Transverse colon (tissue), 4 donors: ENCODE data around the gene DAGLB. TPM values are rescaled to one million over a fixed set of nuclear protein-coding genes. Genes with fewer than 3 reads are reported as not detected.
"Not testable (repeated sequence)": the region's sequence is repeated elsewhere in the genome, so short reads cannot be mapped to it uniquely, and the experiment has no call there.

Source experiments
- DNase-seq: peaks from one replicate; pipeline ENCODE4 v3.0.0-alpha.2; 2019
- H3K27ac ChIP-seq, 4 donors: fragments of 200-600 bp; sonication (generic); 2 replicates each; pipeline ENCODE4 v1.5.1; 2016 to 2018; ENCODE audit warnings: inconsistent platforms in 4 of 4
- H3K27me3 ChIP-seq: fragments of 200-600 bp; sonication (generic); 2 replicates; pipeline ENCODE4 v1.5.1; 2017; ENCODE audit warnings: inconsistent platforms
- H3K36me3 ChIP-seq, 4 donors: fragments of 200-600 bp; sonication (generic); 2 replicates each; pipeline ENCODE4 v1.5.1; 2017 to 2019; ENCODE audit warnings: inconsistent platforms in 4 of 4
- H3K4me1 ChIP-seq, 4 donors: fragments of 200-600 bp; sonication (generic); 2 replicates each; pipeline ENCODE4 v1.5.1; 2017 to 2020; ENCODE audit warnings: inconsistent platforms in 4 of 4
- H3K4me3 ChIP-seq, 4 donors: fragments of 200-600 bp; sonication (generic); 1 replicate in 1 of 4; 2 replicates in 3 of 4; pipeline versions ENCODE4 v1.5.1 to v1.6.1; 2017 to 2019; ENCODE audit warnings: inconsistent platforms in 4 of 4
- H3K9me3 ChIP-seq, 2 donors: fragments of 200-600 bp; sonication (generic); 2 replicates each; pipeline ENCODE4 v1.5.1; 2017 to 2019; ENCODE audit warnings: inconsistent platforms in 2 of 2
- EP300 ChIP-seq: sonication (generic); formaldehyde crosslinking; IDR thresholded peaks from one replicate; pipeline ENCODE4 v1.6.1; 2017; ENCODE audit warnings: antibody characterized with exemption, low read depth
- POLR2A ChIP-seq: fragments of 450-650 bp; IDR thresholded peaks from one replicate; pipeline ENCODE4 v1.6.1; 2016; ENCODE audit warnings: antibody characterized with exemption, mild to moderate bottlenecking, moderate library complexity
- POLR2AphosphoS5 ChIP-seq, 3 donors: sonication (generic); formaldehyde crosslinking; IDR thresholded peaks; one replicate each; pipeline ENCODE4 v1.6.1; 2016; ENCODE audit warnings: antibody characterized with exemption in 3 of 3
- whole genome bisulfite sequencing, 2 donors: methylation state at CpG; one replicate each; pipeline ENCODE4 v1.1.5; 2018; ENCODE audit warnings: low coverage in 1 of 2; 5-methylcytosine and 5-hydroxymethylcytosine counted together
- in situ Hi-C, 4 donors: fragments of 200-750 bp; cut with MboI; loops; one replicate each; pipeline versions ENCODE4 v1.15.0 to v1.15.1; 2017; ENCODE audit warnings: low sequenced_read_pairs in 3 of 4, low pct_ligation_motif_present in 1 of 4, low pct_unique_long_range_greater_than_20kb in 1 of 4
- intact Hi-C: fragments of 100-400 bp; cut with DNase I; formaldehyde crosslinking; loops from one replicate; pipeline ENCODE4 v1.15.1; 2023; ENCODE audit warnings: low total_unique reads
- total RNA-seq, 4 donors: library from RNA; depleted of rRNA; stranded (reverse); fragments of >200 nt; gene quantifications; one replicate each; pipeline ENCODE4 v1.1.0, GENCODE V29; 2016
- TF ChIP-seq, protein P1 (sequence below), 5 experiments: fragments of 200-600 bp in 3 of 5; fragments of 450-650 bp in 2 of 5; sonication (generic) in 3 of 5; IDR thresholded peaks; 1 replicate in 2 of 5; 2 replicates in 3 of 5; pipeline ENCODE4 v1.5.1; 2016 to 2017; ENCODE audit warnings: antibody characterized with exemption in 5 of 5, inconsistent platforms in 3 of 5, mild to moderate bottlenecking in 2 of 5, moderate library complexity in 1 of 5

DAGLB gene
- total RNA-seq, 4 donors from 2014 or later: 5.2 to 59.1 (median 24.3) TPM

- Histone ChIP-seq H3K4me1 (peaks cover 17 to 80% (median 57%) of the 10 kb centered on the region in 4 donors), H3K9me3 (no peaks in the 10 kb centered on the region), H3K36me3 (peaks cover 0 to 17% (median 7%) of the 10 kb centered on the region in 4 donors), H3K27me3 (no peaks in the 10 kb centered on the region), H3K4me3 (no peak overlapping the region), H3K27ac (peak overlapping the region; percentile 73 to 98 (median 84))
- DNase-seq: no peak
- intact Hi-C loops (no loop called here), in situ Hi-C loops (no loop called here)
- TF ChIP-seq, protein P1, sequence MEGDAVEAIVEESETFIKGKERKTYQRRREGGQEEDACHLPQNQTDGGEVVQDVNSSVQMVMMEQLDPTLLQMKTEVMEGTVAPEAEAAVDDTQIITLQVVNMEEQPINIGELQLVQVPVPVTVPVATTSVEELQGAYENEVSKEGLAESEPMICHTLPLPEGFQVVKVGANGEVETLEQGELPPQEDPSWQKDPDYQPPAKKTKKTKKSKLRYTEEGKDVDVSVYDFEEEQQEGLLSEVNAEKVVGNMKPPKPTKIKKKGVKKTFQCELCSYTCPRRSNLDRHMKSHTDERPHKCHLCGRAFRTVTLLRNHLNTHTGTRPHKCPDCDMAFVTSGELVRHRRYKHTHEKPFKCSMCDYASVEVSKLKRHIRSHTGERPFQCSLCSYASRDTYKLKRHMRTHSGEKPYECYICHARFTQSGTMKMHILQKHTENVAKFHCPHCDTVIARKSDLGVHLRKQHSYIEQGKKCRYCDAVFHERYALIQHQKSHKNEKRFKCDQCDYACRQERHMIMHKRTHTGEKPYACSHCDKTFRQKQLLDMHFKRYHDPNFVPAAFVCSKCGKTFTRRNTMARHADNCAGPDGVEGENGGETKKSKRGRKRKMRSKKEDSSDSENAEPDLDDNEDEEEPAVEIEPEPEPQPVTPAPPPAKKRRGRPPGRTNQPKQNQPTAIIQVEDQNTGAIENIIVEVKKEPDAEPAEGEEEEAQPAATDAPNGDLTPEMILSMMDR (IDR thresholded peaks at IDR 0.05): no peak
- TF ChIP-seq POLR2A (no peak), POLR2AphosphoS5 (IDR thresholded peaks at IDR 0.05) (no peak), EP300 (no peak)
- 61 to 77% methylated on average over 3 to 4 of the region's 4 CpGs for WGBS, 2 donors
Observed at GRCh38 chr7:6385909-6386560, 61.7 kb downstream of the DAGLB start.

DNA sequence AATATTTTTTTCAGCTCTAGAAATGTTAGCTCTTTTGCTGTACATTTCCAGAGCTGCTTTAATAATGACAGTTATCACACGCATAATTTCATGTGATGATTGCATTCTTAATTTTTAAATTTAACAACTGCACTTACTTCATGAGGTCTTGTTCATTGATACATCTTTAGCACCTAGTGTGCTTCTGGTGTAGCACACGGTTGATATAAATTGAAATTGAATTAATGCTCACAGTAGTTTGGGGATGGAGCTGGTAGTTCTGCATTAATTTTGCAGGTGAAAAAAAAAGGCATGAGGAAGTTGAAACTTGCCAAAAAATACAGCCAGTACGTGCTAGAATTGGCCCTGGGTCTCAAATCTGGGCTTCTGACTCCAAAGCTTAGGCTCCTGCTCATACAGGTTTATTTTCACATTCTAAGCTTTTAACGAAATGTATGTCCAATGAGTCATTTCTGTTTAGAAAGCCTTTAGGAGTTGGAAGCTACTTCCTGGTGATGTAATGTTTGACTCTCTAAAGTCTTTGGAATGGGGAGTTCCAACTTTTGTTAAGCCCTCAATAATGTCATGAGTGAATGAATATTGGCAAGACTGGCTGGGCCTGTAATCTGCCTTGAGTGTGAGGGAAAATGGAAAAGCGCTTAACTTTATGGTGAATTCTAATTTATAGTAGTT lies 62.5 kb downstream of the DAGLB start:
- WGBS, 2 donors: 30 to 35% methylated on average over 5 of the region's 5 CpGs
- Histone ChIP-seq H3K9me3 (no peaks in the 10 kb centered on the region), H3K27ac (peak overlapping the region; percentile 73 to 98 (median 84)), H3K36me3 (peaks cover 0 to 16% (median 7%) of the 10 kb centered on the region in 4 donors), H3K4me1 (peaks cover 24 to 80% (median 62%) of the 10 kb centered on the region in 4 donors), H3K4me3 (peak overlapping the region in 1 of 4 donors; percentile 1), H3K27me3 (no peaks in the 10 kb centered on the region)
- intact Hi-C loops: no loop called here
- TF ChIP-seq POLR2AphosphoS5 (IDR thresholded peaks at IDR 0.05) (peak in 2 of 3 donors; percentile 47 to 66), EP300 (no peak)
- DNase-seq: no peak
- in situ Hi-C loops: no loop called here

- in situ Hi-C loops: no loop called here
- peak in 2 of 3 donors; percentile 55 to 61 for TF ChIP-seq POLR2AphosphoS5 (IDR thresholded peaks at IDR 0.05)
- no peak for TF ChIP-seq POLR2A
- Histone ChIP-seq H3K9me3 (no peaks in the 10 kb centered on the region), H3K27ac (peak overlapping the region; percentile 73 to 98 (median 84)), H3K27me3 (no peaks in the 10 kb centered on the region), H3K4me1 (peaks cover 29 to 82% (median 71%) of the 10 kb centered on the region in 4 donors), H3K36me3 (peaks cover 0 to 18% (median 8%) of the 10 kb centered on the region in 4 donors), H3K4me3 (no peak overlapping the region)
- no peak for DNase-seq
- intact Hi-C loops: no loop called here
- WGBS, 2 donors: 73 to 100% methylated on average over 1 to 4 of the region's 4 CpGs
Observed at GRCh38 chr7:6384327-6384726, 63.4 kb downstream of the DAGLB start.

DNA sequence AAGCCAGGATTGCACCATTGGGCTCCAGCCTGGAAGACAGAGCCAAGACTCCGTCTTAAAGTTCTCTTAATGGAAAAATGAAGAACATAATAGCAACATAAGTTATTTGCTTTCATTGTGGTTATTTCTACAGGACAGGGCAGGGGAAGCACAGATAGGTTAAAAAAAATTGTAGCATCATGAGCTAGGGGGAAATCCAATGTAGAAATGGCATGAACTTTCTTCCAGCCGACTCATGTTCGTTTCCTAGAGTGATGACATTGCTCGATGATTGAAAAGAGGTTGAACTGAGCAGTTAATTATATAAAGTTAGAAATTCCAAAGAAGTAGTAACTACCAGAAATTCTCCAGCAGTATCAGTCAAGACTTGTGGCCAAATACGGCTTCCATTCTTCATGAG lies 64.9 kb downstream of the DAGLB start:
- 66 to 70% methylated on average over 5 of the region's 5 CpGs for WGBS, 2 donors
- Histone ChIP-seq H3K4me1 (peaks cover 34 to 94% (median 84%) of the 10 kb centered on the region in 4 donors), H3K36me3 (peaks cover 0 to 10% (median 2%) of the 10 kb centered on the region in 4 donors), H3K27me3 (no peaks in the 10 kb centered on the region), H3K9me3 (no peaks in the 10 kb centered on the region), H3K4me3 (no peak overlapping the region), H3K27ac (peak overlapping the region; percentile 26 to 98 (median 64))
- DNase-seq: no peak
- intact Hi-C loops (no loop called here), in situ Hi-C loops (no loop called here)
- TF ChIP-seq EP300 (no peak), POLR2AphosphoS5 (IDR thresholded peaks at IDR 0.05) (no peak), POLR2A (no peak)
- TF ChIP-seq, protein P1 (IDR thresholded peaks at IDR 0.05): no peak

DNA sequence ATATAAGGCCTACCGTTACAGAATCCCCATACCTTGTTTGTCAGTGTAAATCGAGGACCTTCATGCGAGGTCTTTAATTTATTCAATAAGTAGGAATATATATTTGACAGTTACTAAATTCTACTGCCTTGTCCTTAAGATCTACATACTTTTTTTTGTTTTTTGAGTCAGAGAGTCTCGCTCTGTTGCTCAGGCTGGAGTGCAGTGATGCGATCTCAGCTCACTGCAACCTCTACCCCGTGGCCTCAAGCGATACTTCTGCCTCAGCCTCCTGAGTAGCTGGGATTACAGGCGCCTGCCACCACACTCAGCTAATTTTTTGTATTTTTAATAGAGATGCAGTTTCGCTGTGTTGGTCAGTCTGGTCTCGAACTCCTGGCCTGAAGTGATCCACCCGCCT lies 65.9 kb downstream of the DAGLB start:
- H3K4me1 ChIP-seq: peaks cover 44 to 100% (median 92%) of the 10 kb centered on the region in 4 donors
- 87 to 91% methylated on average over 8 to 11 of the region's 11 CpGs for WGBS, 2 donors
- H3K27me3 ChIP-seq, H3K9me3 ChIP-seq, in situ Hi-C loops, intact Hi-C loops, H3K4me3 ChIP-seq, DNase-seq: not testable (repeated sequence)
- H3K36me3 ChIP-seq: peaks cover 0 to 10% (median 2%) of the 10 kb centered on the region in 4 donors
- H3K27ac ChIP-seq: peak overlapping the region in 3 of 4 donors; percentile 44 to 98 (median 86)
